ENCODE data around the gene STIP1. TPM values are rescaled to one million over a fixed set of nuclear protein-coding genes. Genes with fewer than 3 reads are reported as not detected.

The STIP1 gene
- total and polyA plus RNA-seq, 2 donors (not counting 1 experiment from before 2014, with no cell fraction given) = 49.8 to 78.7 TPM

DNA sequence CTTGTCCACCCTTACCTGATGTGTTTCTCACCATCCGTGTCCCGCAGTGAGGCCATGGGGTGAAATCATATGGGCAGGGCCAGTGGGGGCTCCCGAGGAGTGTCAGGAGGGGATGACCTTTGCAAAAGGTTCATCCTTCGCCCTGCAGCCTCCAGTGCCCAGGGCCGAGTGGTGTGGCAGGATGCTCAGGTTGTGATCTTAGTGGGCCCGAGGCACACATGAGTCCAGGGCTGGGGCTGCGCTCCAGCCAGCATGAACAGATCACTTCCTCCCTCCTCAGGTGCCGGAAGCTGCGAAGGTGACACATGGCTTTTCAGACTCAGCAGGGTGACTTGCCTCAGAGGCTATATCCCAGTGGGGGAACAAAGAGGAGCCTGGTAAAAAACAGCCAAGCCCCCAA is 52.1 kb downstream of the STIP1 start:
- no peaks in the 10 kb centered on the region for H3K9me3 ChIP-seq (ENCODE audit: control extremely low read depth in 1 of 3, control insufficient read depth in 2 of 3, insufficient read depth in 1 of 3, low read length in 2 of 3)
- Mint-ChIP-seq H3K9me3 (ENCODE audit: insufficient read depth) (no peaks in the 10 kb centered on the region), H3K27ac (peak overlapping the region; percentile 90), H3K4me3 (peak overlapping the region; percentile 53), H3K27me3 (no peaks in the 10 kb centered on the region), H3K4me1 (peaks cover 56% of the 10 kb centered on the region)
- peaks cover 0 to 30% of the 10 kb centered on the region in 2 experiments for H3K36me3 ChIP-seq (replicated peaks in 1 of 2; ENCODE audit: control extremely low read depth in 1 of 2, control insufficient read depth in 1 of 2, extremely low read depth in 1 of 2, insufficient read depth in 2 of 2, low read length in 1 of 2)
- peaks cover 26% of the 10 kb centered on the region for H4K20me1 ChIP-seq (ENCODE audit: control insufficient read depth, insufficient read depth, low read length, poor library complexity, severe bottlenecking)
- H3K27ac ChIP-seq (ENCODE audit: low read length in 2 of 2) = peak overlapping the region; percentile 53 to 98
- intact Hi-C loops (cut with micrococcal nuclease) = no loop called here
- H2AFZ ChIP-seq (ENCODE audit: insufficient read depth, low read depth, low read length, poor library complexity, severe bottlenecking) = no peak overlapping the region
- peaks cover 35 to 69% of the 10 kb centered on the region in 2 donors for H3K4me1 ChIP-seq (ENCODE audit: control insufficient read depth in 2 of 2, insufficient read depth in 2 of 2, low read length in 2 of 2)
- ChIA-PET POLR2A (interaction anchor here (1.0 to 1.6 kb wide), 3 partner anchors 12 to 54 kb away, joined by 3 to 4 read pairs (median 3); partner anchors contain the start of genes NUDT22 and TRPT1), CTCF (interaction anchor here (1.1 kb wide), 1 partner anchor 30 kb away, joined by 3 read pairs; no protein-coding TSS in a partner anchor)
- H3K9ac ChIP-seq (ENCODE audit: low read length) = no peak overlapping the region
- WGBS (ENCODE audit: insufficient coverage) = 74% methylated on average over 9 of the region's 9 CpGs
- peaks cover 25% of the 10 kb centered on the region for H3K79me2 ChIP-seq (ENCODE audit: control insufficient read depth, insufficient read depth, low read length)
- TF ChIP-seq, protein P1, sequence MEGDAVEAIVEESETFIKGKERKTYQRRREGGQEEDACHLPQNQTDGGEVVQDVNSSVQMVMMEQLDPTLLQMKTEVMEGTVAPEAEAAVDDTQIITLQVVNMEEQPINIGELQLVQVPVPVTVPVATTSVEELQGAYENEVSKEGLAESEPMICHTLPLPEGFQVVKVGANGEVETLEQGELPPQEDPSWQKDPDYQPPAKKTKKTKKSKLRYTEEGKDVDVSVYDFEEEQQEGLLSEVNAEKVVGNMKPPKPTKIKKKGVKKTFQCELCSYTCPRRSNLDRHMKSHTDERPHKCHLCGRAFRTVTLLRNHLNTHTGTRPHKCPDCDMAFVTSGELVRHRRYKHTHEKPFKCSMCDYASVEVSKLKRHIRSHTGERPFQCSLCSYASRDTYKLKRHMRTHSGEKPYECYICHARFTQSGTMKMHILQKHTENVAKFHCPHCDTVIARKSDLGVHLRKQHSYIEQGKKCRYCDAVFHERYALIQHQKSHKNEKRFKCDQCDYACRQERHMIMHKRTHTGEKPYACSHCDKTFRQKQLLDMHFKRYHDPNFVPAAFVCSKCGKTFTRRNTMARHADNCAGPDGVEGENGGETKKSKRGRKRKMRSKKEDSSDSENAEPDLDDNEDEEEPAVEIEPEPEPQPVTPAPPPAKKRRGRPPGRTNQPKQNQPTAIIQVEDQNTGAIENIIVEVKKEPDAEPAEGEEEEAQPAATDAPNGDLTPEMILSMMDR (IDR thresholded peaks at IDR 0.05) = no peak
- no peak for TF ChIP-seq EZH2 (IDR thresholded peaks at IDR 0.05; ENCODE audit: borderline replicate concordance, insufficient read depth, low read depth, low read length, poor library complexity, severe bottlenecking)
- ATAC-seq (ENCODE audit: low read depth) (no peak), DNase-seq (peak; percentile 61)
- H3K4me2 ChIP-seq (replicated peaks; ENCODE audit: low read depth, low read length, poor library complexity, severe bottlenecking) = peak overlapping the region; percentile 38
- no peak overlapping the region for H3K4me3 ChIP-seq (ENCODE audit: control extremely low read depth in 1 of 5, extremely low read depth in 1 of 5, insufficient read depth in 1 of 5, low read depth in 2 of 5, low read length in 4 of 5)
- H3K27me3 ChIP-seq (replicated peaks in 1 of 4; ENCODE audit: control extremely low read depth in 1 of 4, control insufficient read depth in 3 of 4, insufficient read depth in 4 of 4, low read length in 3 of 4) = no peaks in the 10 kb centered on the region

- DNase-seq = no peak
- Histone ChIP-seq H4K20me1 (ENCODE audit: control insufficient read depth, insufficient read depth, low read length, poor library complexity, severe bottlenecking) (peaks cover 21% of the 10 kb centered on the region), H3K9ac (ENCODE audit: low read length) (no peak overlapping the region), H3K36me3 (replicated peaks in 1 of 2; ENCODE audit: control extremely low read depth in 1 of 2, control insufficient read depth in 1 of 2, extremely low read depth in 1 of 2, insufficient read depth in 2 of 2, low read length in 1 of 2) (peaks cover 0 to 36% of the 10 kb centered on the region in 2 experiments), H2AFZ (ENCODE audit: insufficient read depth, low read depth, low read length, poor library complexity, severe bottlenecking) (no peak overlapping the region), H3K27me3 (replicated peaks in 1 of 4; ENCODE audit: control extremely low read depth in 1 of 4, control insufficient read depth in 3 of 4, insufficient read depth in 4 of 4, low read length in 3 of 4) (no peaks in the 10 kb centered on the region), H3K79me2 (ENCODE audit: control insufficient read depth, insufficient read depth, low read length) (peaks cover 25% of the 10 kb centered on the region), H3K27ac (ENCODE audit: low read length in 2 of 2) (peak overlapping the region in 1 of 2 donors; percentile 98), H3K4me2 (replicated peaks; ENCODE audit: low read depth, low read length, poor library complexity, severe bottlenecking) (no peak overlapping the region), H3K4me1 (ENCODE audit: control insufficient read depth in 2 of 2, insufficient read depth in 2 of 2, low read length in 2 of 2) (peaks cover 28 to 62% of the 10 kb centered on the region in 2 donors), H3K9me3 (ENCODE audit: control extremely low read depth in 1 of 3, control insufficient read depth in 2 of 3, insufficient read depth in 1 of 3, low read length in 2 of 3) (no peaks in the 10 kb centered on the region), H3K4me3 (ENCODE audit: control extremely low read depth in 1 of 5, extremely low read depth in 1 of 5, insufficient read depth in 1 of 5, low read depth in 2 of 5, low read length in 4 of 5) (no peak overlapping the region)
- no peak for TF ChIP-seq EZH2 (IDR thresholded peaks at IDR 0.05; ENCODE audit: borderline replicate concordance, insufficient read depth, low read depth, low read length, poor library complexity, severe bottlenecking)
- TF ChIP-seq, protein P1 (IDR thresholded peaks at IDR 0.05) = no peak
- WGBS (ENCODE audit: insufficient coverage) = 92% methylated on average over 4 of the region's 5 CpGs
- ChIA-PET CTCF (no interaction called here), POLR2A (interaction anchor here (0.9 to 1.3 kb wide), 2 partner anchors 13 to 264 kb away, joined by 3 to 4 read pairs; partner anchors contain the start of genes COX8A, NUDT22 and TRPT1)
- Mint-ChIP-seq H3K4me3 (peak overlapping the region; percentile 41), H3K27ac (peak overlapping the region; percentile 90), H3K4me1 (peaks cover 64% of the 10 kb centered on the region), H3K27me3 (no peaks in the 10 kb centered on the region), H3K9me3 (ENCODE audit: insufficient read depth) (no peaks in the 10 kb centered on the region)
- ATAC-seq (ENCODE audit: low read depth) = no peak
- intact Hi-C loops (cut with micrococcal nuclease) = no loop called here
Measured at GRCh38 chr11:64238999-64239398, 53.0 kb downstream of the STIP1 start.
